ENCODE results near the gene EWSR1.

The EWSR1 gene

DNA sequence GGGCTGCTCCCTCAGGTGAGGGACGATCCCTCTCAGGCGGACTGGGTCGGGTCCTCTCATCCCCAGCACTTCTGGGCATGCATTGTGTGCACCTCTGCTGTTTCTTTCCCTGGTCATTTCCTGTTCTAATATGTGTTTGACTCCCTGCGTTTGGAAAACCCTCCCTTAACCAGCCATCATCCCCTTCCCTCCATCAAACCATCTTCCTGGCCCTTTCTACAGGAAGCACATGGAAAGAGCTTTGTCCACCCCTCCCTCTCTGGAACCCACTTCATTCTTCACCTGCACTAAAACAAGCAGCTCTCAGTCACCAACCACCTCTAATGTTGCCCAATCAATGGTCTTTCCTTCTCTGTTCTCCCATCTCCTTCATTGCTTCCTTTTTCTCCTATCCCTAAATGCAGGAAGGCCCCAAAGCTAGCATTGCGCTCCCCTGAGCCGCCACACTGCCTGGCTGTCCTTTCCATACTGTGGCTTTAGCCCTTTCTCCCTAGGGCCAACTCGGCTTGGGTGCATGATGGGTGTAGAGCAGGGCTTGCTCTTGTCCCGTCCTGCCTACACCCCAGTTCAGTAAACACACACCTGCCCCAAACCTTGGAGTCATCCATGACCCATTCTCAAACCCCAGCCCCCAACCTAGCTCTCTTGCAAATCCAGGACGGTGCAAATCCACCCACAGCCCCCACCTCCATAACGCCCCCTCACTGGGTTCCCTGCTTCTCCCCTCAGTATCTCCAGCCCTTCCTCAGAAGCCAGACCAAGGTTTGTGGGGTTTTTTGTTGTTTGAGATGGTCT is 32.9 kb downstream of the EWSR1 start (continued):
- TF ChIP-seq ZNF202 (tag by site-specific recombination; IDR thresholded peaks at IDR 0.05; ENCODE audit: borderline replicate concordance) (no peak), ZNF549 (tag by site-specific recombination; IDR thresholded peaks at IDR 0.05) (no peak), ZXDB (tag by site-specific recombination; IDR thresholded peaks at IDR 0.05) (no peak), ZNF624 (tag by site-specific recombination; IDR thresholded peaks at IDR 0.05) (no peak), ZBTB48 (tag by site-specific recombination; IDR thresholded peaks at IDR 0.05) (peak; percentile 82), ZNF10 (tag by site-specific recombination; IDR thresholded peaks at IDR 0.05) (no peak), ZNF140 (tag by site-specific recombination; IDR thresholded peaks at IDR 0.05) (no peak), ZNF169 (tag by site-specific recombination; IDR thresholded peaks at IDR 0.05) (no peak), ZFP69B (tag by site-specific recombination; IDR thresholded peaks at IDR 0.05) (0 out of 2 replicates have a peak, but pooled peaks have one; percentile 30), SP3 (tag by site-specific recombination; IDR thresholded peaks at IDR 0.05) (no peak), TRIM28 (IDR thresholded peaks at IDR 0.05; ENCODE audit: borderline replicate concordance, low read length) (no peak), ZNF791 (tag by site-specific recombination; IDR thresholded peaks at IDR 0.05) (no peak), HOXA7 (CRISPR knock-in tag; IDR thresholded peaks at IDR 0.05; ENCODE audit: borderline replicate concordance) (no peak), HOXD13 (CRISPR knock-in tag; IDR thresholded peaks at IDR 0.05; ENCODE audit: borderline replicate concordance) (no peak), ZBTB17 (tag by site-specific recombination; IDR thresholded peaks at IDR 0.05) (peak; percentile 67), YY2 (tag by site-specific recombination; IDR thresholded peaks at IDR 0.05) (no peak), ZNF2 (tag by site-specific recombination; IDR thresholded peaks at IDR 0.05) (no peak)
- TF ChIP-seq, protein P1, sequence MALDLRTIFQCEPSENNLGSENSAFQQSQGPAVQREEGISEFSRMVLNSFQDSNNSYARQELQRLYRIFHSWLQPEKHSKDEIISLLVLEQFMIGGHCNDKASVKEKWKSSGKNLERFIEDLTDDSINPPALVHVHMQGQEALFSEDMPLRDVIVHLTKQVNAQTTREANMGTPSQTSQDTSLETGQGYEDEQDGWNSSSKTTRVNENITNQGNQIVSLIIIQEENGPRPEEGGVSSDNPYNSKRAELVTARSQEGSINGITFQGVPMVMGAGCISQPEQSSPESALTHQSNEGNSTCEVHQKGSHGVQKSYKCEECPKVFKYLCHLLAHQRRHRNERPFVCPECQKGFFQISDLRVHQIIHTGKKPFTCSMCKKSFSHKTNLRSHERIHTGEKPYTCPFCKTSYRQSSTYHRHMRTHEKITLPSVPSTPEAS (tag by site-specific recombination; IDR thresholded peaks at IDR 0.05), result no peak
- TF ChIP-seq, protein P2, sequence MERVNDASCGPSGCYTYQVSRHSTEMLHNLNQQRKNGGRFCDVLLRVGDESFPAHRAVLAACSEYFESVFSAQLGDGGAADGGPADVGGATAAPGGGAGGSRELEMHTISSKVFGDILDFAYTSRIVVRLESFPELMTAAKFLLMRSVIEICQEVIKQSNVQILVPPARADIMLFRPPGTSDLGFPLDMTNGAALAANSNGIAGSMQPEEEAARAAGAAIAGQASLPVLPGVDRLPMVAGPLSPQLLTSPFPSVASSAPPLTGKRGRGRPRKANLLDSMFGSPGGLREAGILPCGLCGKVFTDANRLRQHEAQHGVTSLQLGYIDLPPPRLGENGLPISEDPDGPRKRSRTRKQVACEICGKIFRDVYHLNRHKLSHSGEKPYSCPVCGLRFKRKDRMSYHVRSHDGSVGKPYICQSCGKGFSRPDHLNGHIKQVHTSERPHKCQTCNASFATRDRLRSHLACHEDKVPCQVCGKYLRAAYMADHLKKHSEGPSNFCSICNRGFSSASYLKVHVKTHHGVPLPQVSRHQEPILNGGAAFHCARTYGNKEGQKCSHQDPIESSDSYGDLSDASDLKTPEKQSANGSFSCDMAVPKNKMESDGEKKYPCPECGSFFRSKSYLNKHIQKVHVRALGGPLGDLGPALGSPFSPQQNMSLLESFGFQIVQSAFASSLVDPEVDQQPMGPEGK (tag by site-specific recombination; IDR thresholded peaks at IDR 0.05), result peak; percentile 67; the same call in 1 of the 2 replicates
- TF ChIP-seq, protein P3, sequence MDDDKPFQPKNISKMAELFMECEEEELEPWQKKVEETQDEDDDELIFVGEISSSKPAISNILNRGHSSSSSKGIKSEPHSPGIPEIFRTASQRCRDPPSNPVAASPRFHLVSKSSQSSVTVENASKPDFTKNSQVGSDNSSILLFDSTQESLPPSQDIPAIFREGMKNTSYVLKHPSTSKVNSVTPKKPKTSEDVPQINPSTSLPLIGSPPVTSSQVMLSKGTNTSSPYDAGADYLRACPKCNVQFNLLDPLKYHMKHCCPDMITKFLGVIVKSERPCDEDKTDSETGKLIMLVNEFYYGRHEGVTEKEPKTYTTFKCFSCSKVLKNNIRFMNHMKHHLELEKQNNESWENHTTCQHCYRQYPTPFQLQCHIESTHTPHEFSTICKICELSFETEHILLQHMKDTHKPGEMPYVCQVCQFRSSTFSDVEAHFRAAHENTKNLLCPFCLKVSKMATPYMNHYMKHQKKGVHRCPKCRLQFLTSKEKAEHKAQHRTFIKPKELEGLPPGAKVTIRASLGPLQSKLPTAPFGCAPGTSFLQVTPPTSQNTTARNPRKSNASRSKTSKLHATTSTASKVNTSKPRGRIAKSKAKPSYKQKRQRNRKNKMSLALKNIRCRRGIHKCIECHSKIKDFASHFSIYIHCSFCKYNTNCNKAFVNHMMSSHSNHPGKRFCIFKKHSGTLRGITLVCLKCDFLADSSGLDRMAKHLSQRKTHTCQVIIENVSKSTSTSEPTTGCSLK (tag by site-specific recombination; IDR thresholded peaks at IDR 0.05), result no peak
- TF ChIP-seq, protein P4, sequence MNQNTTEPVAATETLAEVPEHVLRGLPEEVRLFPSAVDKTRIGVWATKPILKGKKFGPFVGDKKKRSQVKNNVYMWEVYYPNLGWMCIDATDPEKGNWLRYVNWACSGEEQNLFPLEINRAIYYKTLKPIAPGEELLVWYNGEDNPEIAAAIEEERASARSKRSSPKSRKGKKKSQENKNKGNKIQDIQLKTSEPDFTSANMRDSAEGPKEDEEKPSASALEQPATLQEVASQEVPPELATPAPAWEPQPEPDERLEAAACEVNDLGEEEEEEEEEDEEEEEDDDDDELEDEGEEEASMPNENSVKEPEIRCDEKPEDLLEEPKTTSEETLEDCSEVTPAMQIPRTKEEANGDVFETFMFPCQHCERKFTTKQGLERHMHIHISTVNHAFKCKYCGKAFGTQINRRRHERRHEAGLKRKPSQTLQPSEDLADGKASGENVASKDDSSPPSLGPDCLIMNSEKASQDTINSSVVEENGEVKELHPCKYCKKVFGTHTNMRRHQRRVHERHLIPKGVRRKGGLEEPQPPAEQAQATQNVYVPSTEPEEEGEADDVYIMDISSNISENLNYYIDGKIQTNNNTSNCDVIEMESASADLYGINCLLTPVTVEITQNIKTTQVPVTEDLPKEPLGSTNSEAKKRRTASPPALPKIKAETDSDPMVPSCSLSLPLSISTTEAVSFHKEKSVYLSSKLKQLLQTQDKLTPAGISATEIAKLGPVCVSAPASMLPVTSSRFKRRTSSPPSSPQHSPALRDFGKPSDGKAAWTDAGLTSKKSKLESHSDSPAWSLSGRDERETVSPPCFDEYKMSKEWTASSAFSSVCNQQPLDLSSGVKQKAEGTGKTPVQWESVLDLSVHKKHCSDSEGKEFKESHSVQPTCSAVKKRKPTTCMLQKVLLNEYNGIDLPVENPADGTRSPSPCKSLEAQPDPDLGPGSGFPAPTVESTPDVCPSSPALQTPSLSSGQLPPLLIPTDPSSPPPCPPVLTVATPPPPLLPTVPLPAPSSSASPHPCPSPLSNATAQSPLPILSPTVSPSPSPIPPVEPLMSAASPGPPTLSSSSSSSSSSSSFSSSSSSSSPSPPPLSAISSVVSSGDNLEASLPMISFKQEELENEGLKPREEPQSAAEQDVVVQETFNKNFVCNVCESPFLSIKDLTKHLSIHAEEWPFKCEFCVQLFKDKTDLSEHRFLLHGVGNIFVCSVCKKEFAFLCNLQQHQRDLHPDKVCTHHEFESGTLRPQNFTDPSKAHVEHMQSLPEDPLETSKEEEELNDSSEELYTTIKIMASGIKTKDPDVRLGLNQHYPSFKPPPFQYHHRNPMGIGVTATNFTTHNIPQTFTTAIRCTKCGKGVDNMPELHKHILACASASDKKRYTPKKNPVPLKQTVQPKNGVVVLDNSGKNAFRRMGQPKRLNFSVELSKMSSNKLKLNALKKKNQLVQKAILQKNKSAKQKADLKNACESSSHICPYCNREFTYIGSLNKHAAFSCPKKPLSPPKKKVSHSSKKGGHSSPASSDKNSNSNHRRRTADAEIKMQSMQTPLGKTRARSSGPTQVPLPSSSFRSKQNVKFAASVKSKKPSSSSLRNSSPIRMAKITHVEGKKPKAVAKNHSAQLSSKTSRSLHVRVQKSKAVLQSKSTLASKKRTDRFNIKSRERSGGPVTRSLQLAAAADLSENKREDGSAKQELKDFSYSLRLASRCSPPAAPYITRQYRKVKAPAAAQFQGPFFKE (tag by site-specific recombination; IDR thresholded peaks at IDR 0.05; ENCODE audit: borderline replicate concordance), result no peak
- TF ChIP-seq, protein P5, sequence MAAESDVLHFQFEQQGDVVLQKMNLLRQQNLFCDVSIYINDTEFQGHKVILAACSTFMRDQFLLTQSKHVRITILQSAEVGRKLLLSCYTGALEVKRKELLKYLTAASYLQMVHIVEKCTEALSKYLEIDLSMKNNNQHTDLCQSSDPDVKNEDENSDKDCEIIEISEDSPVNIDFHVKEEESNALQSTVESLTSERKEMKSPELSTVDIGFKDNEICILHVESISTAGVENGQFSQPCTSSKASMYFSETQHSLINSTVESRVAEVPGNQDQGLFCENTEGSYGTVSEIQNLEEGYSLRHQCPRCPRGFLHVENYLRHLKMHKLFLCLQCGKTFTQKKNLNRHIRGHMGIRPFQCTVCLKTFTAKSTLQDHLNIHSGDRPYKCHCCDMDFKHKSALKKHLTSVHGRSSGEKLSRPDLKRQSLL (tag by site-specific recombination; IDR thresholded peaks at IDR 0.05), result no peak
- TF ChIP-seq, protein P6, sequence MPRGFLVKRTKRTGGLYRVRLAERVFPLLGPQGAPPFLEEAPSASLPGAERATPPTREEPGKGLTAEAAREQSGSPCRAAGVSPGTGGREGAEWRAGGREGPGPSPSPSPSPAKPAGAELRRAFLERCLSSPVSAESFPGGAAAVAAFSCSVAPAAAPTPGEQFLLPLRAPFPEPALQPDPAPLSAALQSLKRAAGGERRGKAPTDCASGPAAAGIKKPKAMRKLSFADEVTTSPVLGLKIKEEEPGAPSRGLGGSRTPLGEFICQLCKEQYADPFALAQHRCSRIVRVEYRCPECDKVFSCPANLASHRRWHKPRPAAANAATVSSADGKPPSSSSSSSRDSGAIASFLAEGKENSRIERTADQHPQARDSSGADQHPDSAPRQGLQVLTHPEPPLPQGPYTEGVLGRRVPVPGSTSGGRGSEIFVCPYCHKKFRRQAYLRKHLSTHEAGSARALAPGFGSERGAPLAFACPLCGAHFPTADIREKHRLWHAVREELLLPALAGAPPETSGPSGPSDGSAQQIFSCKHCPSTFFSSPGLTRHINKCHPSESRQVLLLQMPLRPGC (tag by site-specific recombination; IDR thresholded peaks at IDR 0.05), result no peak
- TF ChIP-seq, protein P7, sequence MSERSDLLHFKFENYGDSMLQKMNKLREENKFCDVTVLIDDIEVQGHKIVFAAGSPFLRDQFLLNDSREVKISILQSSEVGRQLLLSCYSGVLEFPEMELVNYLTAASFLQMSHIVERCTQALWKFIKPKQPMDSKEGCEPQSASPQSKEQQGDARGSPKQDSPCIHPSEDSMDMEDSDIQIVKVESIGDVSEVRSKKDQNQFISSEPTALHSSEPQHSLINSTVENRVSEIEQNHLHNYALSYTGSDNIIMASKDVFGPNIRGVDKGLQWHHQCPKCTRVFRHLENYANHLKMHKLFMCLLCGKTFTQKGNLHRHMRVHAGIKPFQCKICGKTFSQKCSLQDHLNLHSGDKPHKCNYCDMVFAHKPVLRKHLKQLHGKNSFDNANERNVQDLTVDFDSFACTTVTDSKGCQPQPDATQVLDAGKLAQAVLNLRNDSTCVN (tag by site-specific recombination; optimal IDR thresholded peaks at IDR 0.05), result no peak

All from HEK293 (cell line).